Fibroblast of lung (primary cell): Measurements from ENCODE around the gene BRINP2. TPM values are rescaled to one million over a fixed set of nuclear protein-coding genes. Genes with fewer than 3 reads are reported as not detected.

Experiments
- DNase-seq, 2 donors: peaks; one replicate each; pipeline versions ENCODE4 v3.0.0 to v3.0.0-alpha.2; 2010; ENCODE audit warnings: low read depth in 2 of 2
- H2AFZ ChIP-seq: 2 replicates; pipeline ENCODE4 v1.5.1; 2012; ENCODE audit warnings: low read length, control low read depth, inconsistent platforms
- H3K27ac ChIP-seq: 2 replicates; pipeline ENCODE4 v1.5.1; 2011; ENCODE audit warnings: low read length, control low read depth; ENCODE audit not compliant: insufficient read depth
- H3K27me3 ChIP-seq: 2 replicates; pipeline ENCODE4 v1.5.1; 2011; ENCODE audit warnings: mild to moderate bottlenecking, low read length; ENCODE audit not compliant: control insufficient read depth, insufficient read depth
- H3K36me3 ChIP-seq: 2 replicates; pipeline ENCODE4 v1.5.1; 2011; ENCODE audit warnings: low read length; ENCODE audit not compliant: control insufficient read depth, insufficient read depth
- H3K4me1 ChIP-seq: 2 replicates; pipeline ENCODE4 v1.5.1; 2011; ENCODE audit warnings: low read length; ENCODE audit not compliant: control insufficient read depth, insufficient read depth; ENCODE audit errors: extremely low read depth
- H3K4me2 ChIP-seq: 2 replicates; pipeline ENCODE4 v1.5.1; 2011; ENCODE audit warnings: low read length, control low read depth; ENCODE audit not compliant: insufficient read depth; ENCODE audit errors: extremely low read depth
- H3K4me3 ChIP-seq, 4 experiments: fragments of 200-600 bp in 1 of 4; sonication (generic) in 1 of 4; replicated peaks in 1 of 4; 2 replicates each; pipeline ENCODE4 v1.5.1; 2011 to 2016; ENCODE audit warnings: low read length in 4 of 4, low read depth in 3 of 4, mild to moderate bottlenecking in 3 of 4, control low read depth in 2 of 4, inconsistent platforms in 1 of 4, mixed read lengths in 1 of 4; ENCODE audit not compliant: insufficient read depth in 1 of 4; ENCODE audit errors: control extremely low read depth in 1 of 4
- H3K79me2 ChIP-seq: 2 replicates; pipeline ENCODE4 v1.5.1; 2012; ENCODE audit warnings: mild to moderate bottlenecking, low read length, inconsistent platforms; ENCODE audit not compliant: control insufficient read depth, insufficient read depth
- H3K9ac ChIP-seq: 2 replicates; pipeline ENCODE4 v1.5.1; 2011; ENCODE audit warnings: mild to moderate bottlenecking, low read length, control low read depth; ENCODE audit not compliant: insufficient read depth
- H3K9me3 ChIP-seq: 2 replicates; pipeline ENCODE4 v1.5.1; 2012; ENCODE audit warnings: low read depth, low read length; ENCODE audit not compliant: control insufficient read depth, insufficient read depth
- H4K20me1 ChIP-seq: 2 replicates; pipeline ENCODE4 v1.5.1; 2011; ENCODE audit warnings: low read length; ENCODE audit not compliant: control insufficient read depth, insufficient read depth; ENCODE audit errors: extremely low read depth
- CTCF ChIP-seq, 2 donors: IDR thresholded peaks in 1 of 2; conservative IDR thresholded peaks in 1 of 2; 1 replicate in 1 of 2; 2 replicates in 1 of 2; pipeline ENCODE4 v1.5.1; 2011 to 2012; ENCODE audit warnings: low read length in 2 of 2, control low read depth in 1 of 2, inconsistent platforms in 1 of 2, low read depth in 1 of 2, mild to moderate bottlenecking in 1 of 2
- EZH2 ChIP-seq: IDR thresholded peaks from 2 replicates; pipeline ENCODE4 v1.5.1; 2012; ENCODE audit warnings: low read length, control low read depth, mild to moderate bottlenecking; ENCODE audit errors: missing control alignments
- polyA plus RNA-seq, 2 donors: library from polyadenylated mRNA; depleted of rRNA in 1 of 2; stranded (reverse) in 1 of 2; unstranded in 1 of 2; fragments of >200 nt; gene quantifications; 2 replicates each; pipeline ENCODE4 v1.2.1, GENCODE V29; 2011 to 2012; ENCODE audit warnings: missing spikeins in 1 of 2
- total RNA-seq: library from RNA; depleted of rRNA; stranded (reverse); fragments of >200 nt; gene quantifications from 2 replicates; pipeline ENCODE4 v1.2.1, GENCODE V29; 2014

The BRINP2 gene
- total and polyA plus RNA-seq, 2 donors (not counting 1 experiment from before 2014, with no cell fraction given), result under 0.01 to 0.02 TPM

- Histone ChIP-seq H2AFZ (no peak overlapping the region), H3K4me2 (peak overlapping the region; percentile 87), H3K9ac (no peak overlapping the region), H3K27ac (no peak overlapping the region), H4K20me1 (no peaks in the 10 kb centered on the region), H3K36me3 (no peaks in the 10 kb centered on the region), H3K27me3 (peaks cover 47% of the 10 kb centered on the region), H3K4me3 (peak overlapping the region in 2 of 4 experiments; percentile 9 to 53), H3K4me1 (peaks cover 5% of the 10 kb centered on the region), H3K79me2 (no peaks in the 10 kb centered on the region), H3K9me3 (no peaks in the 10 kb centered on the region)
- DNase-seq, result peak in 1 of 2 donors; percentile 9
- TF ChIP-seq CTCF (conservative IDR thresholded peaks at IDR 0.05 in 1 of 2, IDR thresholded peaks at IDR 0.05 in 1 of 2; ENCODE audit: low read depth in 1 of 2, low read length in 2 of 2), result no peak
- no peak for TF ChIP-seq EZH2
These were observed 872 bp downstream of the BRINP2 start for GRCh38 chr1:177171536-177172123.

- Histone ChIP-seq H3K9me3 (no peaks in the 10 kb centered on the region), H3K4me1 (peaks cover 5% of the 10 kb centered on the region), H2AFZ (no peak overlapping the region), H3K27me3 (peaks cover 44% of the 10 kb centered on the region), H3K36me3 (no peaks in the 10 kb centered on the region), H3K27ac (no peak overlapping the region), H4K20me1 (no peaks in the 10 kb centered on the region), H3K4me3 (no peak overlapping the region), H3K4me2 (no peak overlapping the region), H3K9ac (no peak overlapping the region), H3K79me2 (no peaks in the 10 kb centered on the region)
- no peak for DNase-seq
- no peak for TF ChIP-seq EZH2
- no peak for TF ChIP-seq CTCF (conservative IDR thresholded peaks at IDR 0.05 in 1 of 2, IDR thresholded peaks at IDR 0.05 in 1 of 2; ENCODE audit: low read depth in 1 of 2, low read length in 2 of 2)
These were observed 1.5 kb downstream of the BRINP2 start for GRCh38 chr1:177172272-177172671.

GRCh38 chr1:177172866-177173265 is 2.1 kb downstream of the BRINP2 start:
- Histone ChIP-seq H3K36me3 (no peaks in the 10 kb centered on the region), H3K4me3 (no peak overlapping the region), H3K9ac (no peak overlapping the region), H3K27ac (no peak overlapping the region), H3K27me3 (peaks cover 44% of the 10 kb centered on the region), H3K4me2 (no peak overlapping the region), H3K9me3 (no peaks in the 10 kb centered on the region), H2AFZ (no peak overlapping the region), H4K20me1 (no peaks in the 10 kb centered on the region), H3K4me1 (peaks cover 5% of the 10 kb centered on the region), H3K79me2 (no peaks in the 10 kb centered on the region)
- DNase-seq, result no peak
- TF ChIP-seq EZH2 (no peak), CTCF (conservative IDR thresholded peaks at IDR 0.05 in 1 of 2, IDR thresholded peaks at IDR 0.05 in 1 of 2; ENCODE audit: low read depth in 1 of 2, low read length in 2 of 2) (no peak)
